ENCODE data around the gene SETBP1. TPM values are rescaled to one million over a fixed set of nuclear protein-coding genes. Genes with fewer than 3 reads are reported as not detected.

The SETBP1 gene
- total RNA-seq, 1 experiment from 2014 or later: 14.0 TPM

DNA sequence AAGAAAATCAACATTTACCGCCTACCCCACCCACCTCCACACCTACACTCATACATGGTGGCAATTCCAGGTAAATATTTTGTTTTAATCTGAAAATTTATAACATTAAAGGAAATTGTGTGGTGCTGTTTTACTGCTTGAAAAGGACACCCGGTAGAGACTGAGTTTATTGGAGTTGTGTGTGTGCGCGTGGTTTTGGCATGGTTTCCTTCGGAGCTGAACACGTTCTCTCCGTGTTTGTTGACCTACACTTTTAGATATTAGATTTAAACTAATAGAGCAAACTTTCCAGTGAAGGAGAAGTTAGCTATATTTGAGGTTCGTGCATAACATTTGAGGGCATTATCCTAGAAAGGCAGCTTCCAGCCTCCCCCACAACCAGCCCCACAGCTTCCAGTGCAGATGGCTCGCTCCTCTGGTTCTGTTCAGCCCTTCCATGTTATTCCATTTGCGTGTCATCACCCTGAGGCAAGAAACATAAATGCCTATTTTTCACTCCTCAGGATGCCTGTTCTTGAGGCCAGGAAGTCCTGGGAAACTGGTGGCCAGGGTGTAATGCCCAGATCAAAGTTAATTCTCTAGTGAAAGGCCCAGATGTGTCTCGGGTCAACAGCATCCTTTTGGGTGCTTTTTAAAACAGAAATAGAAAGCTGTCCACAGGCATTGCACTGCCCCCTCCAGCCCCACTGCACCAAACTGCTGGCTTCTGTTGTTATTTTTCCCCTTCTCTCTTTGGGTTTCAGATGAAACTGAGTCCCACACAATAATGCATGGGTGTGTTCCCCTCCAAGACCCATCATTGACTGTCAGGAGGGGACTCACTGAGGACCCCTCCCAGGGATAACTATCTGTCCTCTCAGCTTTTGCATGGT lies 190.2 kb downstream of the SETBP1 start:
- POLR2A ChIA-PET (ENCODE audit: low non-redundant PET): no interaction called here
- intact Hi-C loops (cut with micrococcal nuclease; ENCODE audit: unreplicated experiment): no loop called here
- no peaks in the 10 kb centered on the region for H3K9me3 ChIP-seq (ENCODE audit: low read depth, low read length, poor library complexity, severe bottlenecking)
- H3K27me3 ChIP-seq (replicated peaks; ENCODE audit: insufficient read depth, low read depth, low read length, poor library complexity): no peaks in the 10 kb centered on the region
- no peak overlapping the region for H3K27ac ChIP-seq (ENCODE audit: low read depth, low read length, poor library complexity, severe bottlenecking)
- no peak for DNase-seq (ENCODE audit: low spot score)
- no peak for TF ChIP-seq EZH2 (IDR thresholded peaks at IDR 0.05; ENCODE audit: borderline replicate concordance, low read depth, low read length, poor library complexity, severe bottlenecking)
- TF ChIP-seq, protein P1, sequence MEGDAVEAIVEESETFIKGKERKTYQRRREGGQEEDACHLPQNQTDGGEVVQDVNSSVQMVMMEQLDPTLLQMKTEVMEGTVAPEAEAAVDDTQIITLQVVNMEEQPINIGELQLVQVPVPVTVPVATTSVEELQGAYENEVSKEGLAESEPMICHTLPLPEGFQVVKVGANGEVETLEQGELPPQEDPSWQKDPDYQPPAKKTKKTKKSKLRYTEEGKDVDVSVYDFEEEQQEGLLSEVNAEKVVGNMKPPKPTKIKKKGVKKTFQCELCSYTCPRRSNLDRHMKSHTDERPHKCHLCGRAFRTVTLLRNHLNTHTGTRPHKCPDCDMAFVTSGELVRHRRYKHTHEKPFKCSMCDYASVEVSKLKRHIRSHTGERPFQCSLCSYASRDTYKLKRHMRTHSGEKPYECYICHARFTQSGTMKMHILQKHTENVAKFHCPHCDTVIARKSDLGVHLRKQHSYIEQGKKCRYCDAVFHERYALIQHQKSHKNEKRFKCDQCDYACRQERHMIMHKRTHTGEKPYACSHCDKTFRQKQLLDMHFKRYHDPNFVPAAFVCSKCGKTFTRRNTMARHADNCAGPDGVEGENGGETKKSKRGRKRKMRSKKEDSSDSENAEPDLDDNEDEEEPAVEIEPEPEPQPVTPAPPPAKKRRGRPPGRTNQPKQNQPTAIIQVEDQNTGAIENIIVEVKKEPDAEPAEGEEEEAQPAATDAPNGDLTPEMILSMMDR (conservative IDR thresholded peaks at IDR 0.05; ENCODE audit: low read depth, low read length): no peak
- no peaks in the 10 kb centered on the region for H3K36me3 ChIP-seq (ENCODE audit: insufficient read depth, low read length, poor library complexity, severe bottlenecking)
- no TSS peak for BruUV-seq (replicated peaks)
- no peaks in the 10 kb centered on the region for H3K4me1 ChIP-seq (ENCODE audit: insufficient read depth, low read length, poor library complexity, severe bottlenecking)
- CTCF ChIA-PET: no interaction called here
- no peak overlapping the region for H3K4me3 ChIP-seq (ENCODE audit: low read depth, low read length, poor library complexity, severe bottlenecking)

GRCh38 chr18:44871771-44872170 lies 191.1 kb downstream of the SETBP1 start:
- H3K36me3 ChIP-seq (ENCODE audit: insufficient read depth, low read length, poor library complexity, severe bottlenecking): no peaks in the 10 kb centered on the region
- no peak overlapping the region for H3K4me3 ChIP-seq (ENCODE audit: low read depth, low read length, poor library complexity, severe bottlenecking)
- H3K27me3 ChIP-seq (replicated peaks; ENCODE audit: insufficient read depth, low read depth, low read length, poor library complexity): no peaks in the 10 kb centered on the region
- intact Hi-C loops (cut with micrococcal nuclease; ENCODE audit: unreplicated experiment): no loop called here
- no peak overlapping the region for H3K27ac ChIP-seq (ENCODE audit: low read depth, low read length, poor library complexity, severe bottlenecking)
- ChIA-PET POLR2A (ENCODE audit: low non-redundant PET) (no interaction called here), CTCF (no interaction called here)
- TF ChIP-seq EZH2 (IDR thresholded peaks at IDR 0.05; ENCODE audit: borderline replicate concordance, low read depth, low read length, poor library complexity, severe bottlenecking): no peak
- TF ChIP-seq, protein P1 (conservative IDR thresholded peaks at IDR 0.05; ENCODE audit: low read depth, low read length): no peak
- no peaks in the 10 kb centered on the region for H3K4me1 ChIP-seq (ENCODE audit: insufficient read depth, low read length, poor library complexity, severe bottlenecking)
- BruUV-seq (replicated peaks): no TSS peak
- no peaks in the 10 kb centered on the region for H3K9me3 ChIP-seq (ENCODE audit: low read depth, low read length, poor library complexity, severe bottlenecking)
- no peak for DNase-seq (ENCODE audit: low spot score)

DNA sequence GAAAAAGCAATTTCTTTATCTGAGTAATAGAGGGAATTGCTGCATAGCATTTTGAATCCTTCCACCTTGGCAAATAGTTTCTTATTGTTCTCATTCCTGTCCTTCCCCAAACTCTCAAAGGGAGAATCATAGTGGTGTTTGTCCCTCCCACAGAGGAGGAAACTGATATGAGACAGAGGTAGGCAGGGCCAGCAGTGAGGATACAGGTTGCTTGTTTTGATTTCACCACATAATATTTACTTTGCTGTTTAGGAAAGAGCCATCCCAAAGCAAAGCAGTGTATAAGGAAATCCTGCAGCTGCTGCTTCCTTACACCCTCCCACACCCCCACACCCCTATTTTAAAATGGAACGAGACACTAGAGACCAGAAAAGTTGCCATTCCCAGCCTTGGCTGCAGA lies 195.3 kb downstream of the SETBP1 start:
- no peak overlapping the region for H3K4me3 ChIP-seq (ENCODE audit: low read depth, low read length, poor library complexity, severe bottlenecking)
- ChIA-PET POLR2A (ENCODE audit: low non-redundant PET) (no interaction called here), CTCF (no interaction called here)
- no peaks in the 10 kb centered on the region for H3K36me3 ChIP-seq (ENCODE audit: insufficient read depth, low read length, poor library complexity, severe bottlenecking)
- H3K4me1 ChIP-seq (ENCODE audit: insufficient read depth, low read length, poor library complexity, severe bottlenecking): no peaks in the 10 kb centered on the region
- no peak for DNase-seq (ENCODE audit: low spot score)
- BruUV-seq (replicated peaks): no TSS peak
- no peak overlapping the region for H3K27ac ChIP-seq (ENCODE audit: low read depth, low read length, poor library complexity, severe bottlenecking)
- intact Hi-C loops (cut with micrococcal nuclease; ENCODE audit: unreplicated experiment): no loop called here
- H3K9me3 ChIP-seq (ENCODE audit: low read depth, low read length, poor library complexity, severe bottlenecking): no peaks in the 10 kb centered on the region
- TF ChIP-seq EZH2 (IDR thresholded peaks at IDR 0.05; ENCODE audit: borderline replicate concordance, low read depth, low read length, poor library complexity, severe bottlenecking): no peak
- TF ChIP-seq, protein P1 (conservative IDR thresholded peaks at IDR 0.05; ENCODE audit: low read depth, low read length): no peak
- H3K27me3 ChIP-seq (replicated peaks; ENCODE audit: insufficient read depth, low read depth, low read length, poor library complexity): no peaks in the 10 kb centered on the region
